ENCODE measurements around the gene NTRK2. TPM values are rescaled to one million over a fixed set of nuclear protein-coding genes. Genes with fewer than 3 reads are reported as not detected.

The NTRK2 gene
- total RNA-seq, 1 donor from 2014 or later = 65.0 TPM

- Mint-ChIP-seq H3K9me3 (peaks cover 17% of the 10 kb centered on the region), H3K27me3 (ENCODE audit: low read depth) (no peaks in the 10 kb centered on the region), H3K27ac (peak overlapping the region; percentile 49), H3K4me3 (no peak overlapping the region), H3K4me1 (peaks cover 9% of the 10 kb centered on the region), H3K36me3 (peaks cover 29% of the 10 kb centered on the region)
- no peak for DNase-seq (ENCODE audit: low spot score in 2 of 2, unreplicated experiment in 2 of 2)
- TF ChIP-seq CTCF (IDR thresholded peaks at IDR 0.05; ENCODE audit: unreplicated experiment) = no peak
Observed at GRCh38 chr9:84759804-84760203, 90.3 kb downstream of the NTRK2 start.

- no peak overlapping the region for H3K27ac Mint-ChIP-seq
- peaks cover 27% of the 10 kb centered on the region for H3K36me3 Mint-ChIP-seq
- no peak overlapping the region for H3K4me3 Mint-ChIP-seq
- no peak for TF ChIP-seq CTCF (IDR thresholded peaks at IDR 0.05; ENCODE audit: unreplicated experiment)
- H3K9me3 Mint-ChIP-seq = peaks cover 17% of the 10 kb centered on the region
- H3K4me1 Mint-ChIP-seq = peaks cover 7% of the 10 kb centered on the region
- H3K27me3 Mint-ChIP-seq (ENCODE audit: low read depth) = no peaks in the 10 kb centered on the region
- no peak for DNase-seq (ENCODE audit: low spot score in 2 of 2, unreplicated experiment in 2 of 2)
Observed at GRCh38 chr9:84761137-84761808, 91.7 kb downstream of the NTRK2 start.

GRCh38 chr9:84772511-84772910 lies 103.0 kb downstream of the NTRK2 start:
- peaks cover 3% of the 10 kb centered on the region for H3K9me3 Mint-ChIP-seq
- no peak for TF ChIP-seq CTCF (IDR thresholded peaks at IDR 0.05; ENCODE audit: unreplicated experiment)
- H3K36me3 Mint-ChIP-seq = peaks cover 5% of the 10 kb centered on the region
- no peak overlapping the region for H3K27ac Mint-ChIP-seq
- DNase-seq (ENCODE audit: low spot score in 2 of 2, unreplicated experiment in 2 of 2) = no peak
- H3K4me1 Mint-ChIP-seq = peaks cover 14% of the 10 kb centered on the region
- H3K27me3 Mint-ChIP-seq (ENCODE audit: low read depth) = no peaks in the 10 kb centered on the region
- no peak overlapping the region for H3K4me3 Mint-ChIP-seq

GRCh38 chr9:84773022-84773421 lies 103.5 kb downstream of the NTRK2 start:
- Mint-ChIP-seq H3K27ac (no peak overlapping the region), H3K36me3 (peaks cover 5% of the 10 kb centered on the region), H3K4me1 (peaks cover 14% of the 10 kb centered on the region), H3K9me3 (peaks cover 3% of the 10 kb centered on the region), H3K27me3 (ENCODE audit: low read depth) (no peaks in the 10 kb centered on the region), H3K4me3 (no peak overlapping the region)
- no peak for TF ChIP-seq CTCF (IDR thresholded peaks at IDR 0.05; ENCODE audit: unreplicated experiment)
- no peak for DNase-seq (ENCODE audit: low spot score in 2 of 2, unreplicated experiment in 2 of 2)

GRCh38 chr9:84775056-84775643 lies 105.6 kb downstream of the NTRK2 start:
- H3K36me3 Mint-ChIP-seq = no peaks in the 10 kb centered on the region
- H3K27me3 Mint-ChIP-seq (ENCODE audit: low read depth) = no peaks in the 10 kb centered on the region
- H3K9me3 Mint-ChIP-seq = peaks cover 3% of the 10 kb centered on the region
- no peak overlapping the region for H3K4me3 Mint-ChIP-seq
- no peak for TF ChIP-seq CTCF (IDR thresholded peaks at IDR 0.05; ENCODE audit: unreplicated experiment)
- peaks cover 13% of the 10 kb centered on the region for H3K4me1 Mint-ChIP-seq
- no peak for DNase-seq (ENCODE audit: low spot score in 2 of 2, unreplicated experiment in 2 of 2)
- H3K27ac Mint-ChIP-seq = no peak overlapping the region
